GM21423 (cell line): Measurements from ENCODE around the gene POU2F1.

Experiments
- ATAC-seq: cut with Tn5 transposase; IDR thresholded peaks from one replicate; pipeline ENCODE4 v1.9.1; 2021; ENCODE audit warnings: mild to moderate bottlenecking, moderate library complexity; ENCODE audit not compliant: unreplicated experiment

Gene POU2F1

GRCh38 chr1:167439301-167439988 lies 218.8 kb downstream of the POU2F1 start:
- ATAC-seq = no peak

GRCh38 chr1:167440345-167440744 lies 219.7 kb downstream of the POU2F1 start:
- ATAC-seq = no peak

DNA sequence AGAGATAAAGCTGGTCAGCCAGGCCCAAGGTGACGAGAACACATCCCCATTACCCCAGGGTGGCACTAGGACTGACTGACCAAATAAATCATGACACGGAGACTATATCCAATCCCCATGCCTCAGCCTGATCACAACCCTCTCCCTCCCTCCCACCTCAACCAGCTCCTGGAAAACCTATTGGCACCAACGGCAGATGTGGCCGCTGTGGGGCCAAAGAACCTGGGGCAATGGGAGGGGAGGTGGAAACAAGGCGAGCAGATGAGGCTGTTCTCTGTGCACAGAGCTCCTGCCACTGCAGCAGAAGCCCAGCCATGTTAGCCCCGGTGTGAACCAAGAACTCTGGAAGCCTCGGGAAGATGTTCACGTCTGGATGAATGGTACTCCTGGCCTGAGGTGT lies 220.1 kb downstream of the POU2F1 start:
- ATAC-seq = no peak

DNA sequence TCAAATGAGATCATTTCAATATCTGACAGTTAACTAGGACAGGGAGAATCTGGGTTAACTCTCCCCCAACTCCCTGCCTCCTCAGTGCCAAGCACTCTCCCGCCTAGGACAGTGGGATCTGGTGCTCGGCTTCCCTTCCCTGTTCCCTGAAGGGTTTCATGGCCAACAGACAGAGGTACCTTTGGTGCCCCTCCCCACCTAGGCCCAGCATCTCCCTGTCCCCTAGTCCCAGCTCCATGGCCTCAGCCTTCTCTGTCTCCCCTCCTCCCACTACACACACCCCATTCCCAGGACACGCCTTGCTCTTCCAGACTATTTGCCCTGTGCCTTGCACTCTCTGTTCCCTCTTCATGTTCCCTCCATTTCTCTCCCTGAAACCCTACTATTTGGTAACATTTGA lies 220.5 kb downstream of the POU2F1 start:
- no peak for ATAC-seq

DNA sequence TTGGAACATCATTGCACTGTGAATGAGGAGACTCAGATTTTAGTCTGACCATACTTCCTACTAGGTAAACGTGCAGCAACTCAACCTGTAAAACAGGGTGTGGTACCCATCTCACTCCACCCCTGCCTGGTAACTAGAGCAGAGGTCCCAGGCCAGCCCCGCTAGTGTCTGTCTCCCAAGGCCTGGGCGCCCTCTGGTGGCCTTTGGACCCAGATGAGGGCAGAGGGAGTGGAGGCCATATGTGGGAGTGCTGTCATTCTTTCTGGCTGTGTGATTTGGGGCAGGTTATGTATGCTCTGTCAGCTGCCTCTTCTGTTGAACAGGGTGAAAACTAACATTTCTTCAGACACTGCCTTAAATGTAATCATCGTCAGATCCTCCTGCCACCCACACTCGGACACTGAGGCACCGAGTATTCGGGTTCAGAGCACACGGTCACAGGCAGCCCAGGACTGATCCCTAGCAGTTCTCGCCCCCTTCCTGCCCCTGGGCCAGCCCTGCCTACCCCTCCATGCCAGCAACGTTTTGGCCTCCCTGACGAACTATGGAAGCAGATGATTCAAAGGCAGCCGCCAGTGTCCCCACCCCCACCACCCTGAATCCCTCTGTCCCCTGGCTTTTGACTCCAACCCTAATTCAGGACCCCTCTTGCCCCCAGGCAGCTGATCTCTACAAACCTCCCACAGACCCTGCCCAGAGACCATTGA lies 221.6 kb downstream of the POU2F1 start:
- ATAC-seq = peak; percentile 82

GRCh38 chr1:167442854-167443565 lies 222.3 kb downstream of the POU2F1 start:
- ATAC-seq = no peak

DNA sequence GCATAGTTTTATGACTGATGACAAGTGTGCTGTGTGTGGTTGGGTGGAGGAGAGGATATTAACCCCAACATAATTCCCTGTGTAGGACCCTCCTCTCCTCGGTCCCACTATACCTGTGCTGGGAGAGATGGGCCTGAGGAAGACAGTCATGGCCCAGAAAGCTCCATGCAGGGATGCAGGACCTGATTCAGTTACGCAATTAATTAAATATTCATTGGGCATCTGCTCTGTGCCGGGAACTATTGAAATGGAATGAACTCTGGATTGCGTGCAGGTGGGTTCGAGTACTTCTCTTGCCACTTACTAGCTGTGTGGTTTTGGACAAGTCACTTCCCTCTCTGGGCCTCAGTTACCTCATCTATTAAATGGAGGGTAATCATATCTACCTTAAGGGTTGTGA lies 223.1 kb downstream of the POU2F1 start:
- no peak for ATAC-seq

DNA sequence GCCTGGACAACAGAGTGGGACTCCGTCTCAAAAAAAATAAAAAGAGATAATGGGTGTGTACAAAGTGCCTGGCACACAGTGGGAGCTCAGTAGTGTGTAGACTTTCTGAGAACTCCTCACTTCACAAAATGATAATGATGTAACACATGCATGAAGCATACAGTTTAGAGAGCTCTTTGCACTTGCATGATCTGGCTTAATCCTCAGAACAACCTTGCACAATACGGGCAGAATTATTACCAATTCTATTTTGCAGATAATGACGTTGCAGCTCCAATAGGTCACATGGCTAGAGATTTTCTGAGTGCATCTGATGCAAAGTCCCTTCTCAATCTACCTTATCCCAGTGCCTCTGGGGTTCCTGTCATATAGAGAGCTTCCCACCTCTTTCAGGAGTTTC lies 226.3 kb downstream of the POU2F1 start:
- ATAC-seq = no peak

DNA sequence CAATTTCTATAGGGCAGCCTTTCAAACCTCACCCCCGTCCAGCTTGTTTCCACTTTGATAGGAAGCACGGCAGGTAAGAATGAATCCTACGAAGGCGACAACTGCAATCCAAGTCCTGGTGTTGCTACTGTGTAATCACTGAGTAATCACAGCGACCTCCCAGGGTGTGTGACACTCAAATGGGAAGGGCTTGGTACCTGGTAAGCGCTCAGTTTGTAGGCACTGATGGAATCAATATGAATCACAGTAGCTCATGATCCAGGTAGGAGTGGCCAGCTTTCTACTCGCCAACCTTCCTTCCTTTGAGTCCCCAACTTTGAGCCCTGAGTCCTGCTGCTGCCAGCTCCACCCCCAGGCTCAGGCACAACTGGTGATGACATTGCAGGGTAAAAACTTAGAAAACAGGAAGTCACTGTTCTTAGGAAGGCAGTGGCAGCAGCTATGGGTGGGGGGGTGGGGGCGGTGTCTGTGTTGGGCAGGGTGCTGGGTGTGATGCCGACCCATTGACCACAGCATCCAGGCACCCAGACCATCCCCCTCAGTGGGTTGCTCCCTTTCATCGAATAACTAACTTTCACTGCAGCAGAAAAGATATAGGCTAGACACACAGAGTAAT lies 226.9 kb downstream of the POU2F1 start:
- peak; percentile 79 for ATAC-seq

DNA sequence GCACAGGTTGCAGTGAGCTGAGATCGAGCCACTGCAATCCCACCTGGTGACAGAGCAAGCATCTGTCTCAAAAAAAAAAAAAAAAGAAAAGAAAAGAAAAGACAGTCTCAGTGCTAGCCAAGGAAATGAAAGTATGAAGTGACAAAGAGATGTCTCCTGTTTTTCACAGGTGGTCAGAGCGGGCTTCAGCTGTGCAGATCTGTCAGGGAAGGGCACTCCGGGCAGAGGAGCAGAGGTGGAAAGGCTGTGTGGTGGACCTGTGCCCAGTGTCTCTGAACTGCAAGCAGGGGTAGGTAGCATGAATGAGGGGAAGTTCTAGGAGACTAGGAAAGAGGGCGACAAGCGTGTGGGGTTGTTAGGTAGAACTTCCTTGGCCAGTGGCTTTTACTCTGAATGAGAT lies 230.2 kb downstream of the POU2F1 start:
- ATAC-seq = no peak

GRCh38 chr1:167452483-167452882 lies 231.8 kb downstream of the POU2F1 start:
- no peak for ATAC-seq

- ATAC-seq = no peak
Measured at GRCh38 chr1:167453123-167453522, 232.4 kb downstream of the POU2F1 start.

- no peak for ATAC-seq
Measured at GRCh38 chr1:167454304-167454893, 233.7 kb downstream of the POU2F1 start.

- peak; percentile 54 for ATAC-seq
Measured at GRCh38 chr1:167454894-167455785, 234.5 kb downstream of the POU2F1 start.

GRCh38 chr1:167455786-167456446 lies 235.2 kb downstream of the POU2F1 start:
- ATAC-seq = peak; percentile 32

DNA sequence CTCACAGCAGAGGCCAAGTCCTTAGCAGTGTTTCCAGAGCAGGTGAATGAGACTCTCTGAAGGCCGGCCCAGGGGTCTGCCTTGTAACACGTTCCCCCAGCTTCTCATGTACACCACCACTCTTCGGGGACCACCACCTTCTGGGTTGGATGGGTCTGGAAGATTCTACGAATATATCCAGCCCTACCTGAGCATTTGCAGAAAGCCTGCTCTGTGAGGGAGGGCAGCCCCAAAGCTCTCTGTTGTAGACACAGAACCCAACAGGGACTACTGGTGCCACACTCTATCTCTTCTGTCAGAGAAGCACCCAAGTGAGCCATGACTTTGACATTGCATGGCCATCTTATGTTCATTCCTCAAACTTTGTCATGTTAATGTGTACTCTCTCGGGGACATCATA lies 235.8 kb downstream of the POU2F1 start:
- ATAC-seq = no peak

- no peak for ATAC-seq
Measured at GRCh38 chr1:167456926-167457325, 236.2 kb downstream of the POU2F1 start.

DNA sequence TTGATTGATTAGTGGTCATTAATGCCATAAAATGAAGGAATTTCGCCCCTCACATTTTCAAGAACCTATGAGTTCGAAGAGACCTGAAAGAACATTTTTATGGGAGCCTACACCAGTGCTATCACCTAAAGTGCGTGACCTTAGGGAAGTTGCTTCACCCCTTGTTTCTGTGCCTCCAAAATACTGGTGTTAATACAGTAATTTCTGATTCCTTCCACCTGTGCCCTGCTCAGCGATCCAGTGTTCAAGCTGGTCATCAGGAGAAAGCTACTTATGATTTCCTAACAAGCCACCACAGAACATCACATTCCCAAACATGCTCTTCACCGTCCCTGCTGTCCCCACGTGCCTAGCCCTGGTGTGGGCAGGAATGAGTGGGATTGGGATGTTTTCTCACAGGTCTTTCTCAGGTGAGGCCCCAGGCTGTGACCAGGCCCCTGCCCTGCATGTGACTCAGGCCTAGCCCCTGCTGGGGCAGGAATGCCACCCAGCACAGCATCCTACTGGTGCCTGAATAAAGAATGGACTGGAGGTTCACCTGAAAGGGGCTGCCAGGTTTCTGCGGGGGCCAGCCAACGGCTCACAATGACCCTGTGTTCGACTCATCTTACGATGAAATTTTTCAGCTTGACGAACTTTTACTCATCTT lies 237.4 kb downstream of the POU2F1 start:
- no peak for ATAC-seq

DNA sequence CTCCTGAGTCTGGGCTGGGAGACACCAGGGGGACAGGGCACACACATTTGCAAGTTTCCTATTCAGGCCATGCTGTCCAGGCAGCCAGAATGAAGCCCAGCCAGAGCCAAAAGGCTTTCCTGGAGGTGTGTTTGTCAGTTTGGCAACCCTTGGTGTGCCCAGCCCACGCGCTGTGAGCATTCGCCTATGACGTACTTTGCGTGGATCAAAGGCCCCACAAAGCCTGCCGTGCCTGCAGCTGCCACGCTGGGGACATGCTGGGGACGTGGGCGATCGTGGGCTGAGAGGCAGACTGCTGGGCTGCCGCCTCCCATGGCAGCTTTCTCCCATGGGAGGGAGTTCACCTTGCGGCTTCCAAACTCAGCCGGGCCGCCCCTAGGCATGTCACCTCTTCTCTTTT lies 240.2 kb downstream of the POU2F1 start:
- ATAC-seq = no peak
